GM19467 (cell line): ENCODE measurements around the gene XXYLT1.
"Not testable (repeated sequence)": the region's sequence is repeated elsewhere in the genome, so short reads cannot be mapped to it uniquely, and the experiment has no call there.

Experiments
- ATAC-seq: cut with Tn5 transposase; IDR thresholded peaks from one replicate; pipeline ENCODE4 v1.9.1; 2021; ENCODE audit warnings: mild to moderate bottlenecking, moderate library complexity; ENCODE audit not compliant: unreplicated experiment

XXYLT1 gene, protein sequence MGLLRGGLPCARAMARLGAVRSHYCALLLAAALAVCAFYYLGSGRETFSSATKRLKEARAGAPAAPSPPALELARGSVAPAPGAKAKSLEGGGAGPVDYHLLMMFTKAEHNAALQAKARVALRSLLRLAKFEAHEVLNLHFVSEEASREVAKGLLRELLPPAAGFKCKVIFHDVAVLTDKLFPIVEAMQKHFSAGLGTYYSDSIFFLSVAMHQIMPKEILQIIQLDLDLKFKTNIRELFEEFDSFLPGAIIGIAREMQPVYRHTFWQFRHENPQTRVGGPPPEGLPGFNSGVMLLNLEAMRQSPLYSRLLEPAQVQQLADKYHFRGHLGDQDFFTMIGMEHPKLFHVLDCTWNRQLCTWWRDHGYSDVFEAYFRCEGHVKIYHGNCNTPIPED

GRCh38 chr3:195270817-195271409, at the start of gene XXYLT1:
XXYLT1 (minus strand) TSS chr3:195271159; CDS start chr3:195271058, 101 bp downstream.
- ATAC-seq, result peak; percentile 80

GRCh38 chr3:195319060-195319459, 48.1 kb upstream of the XXYLT1 start:
- no peak for ATAC-seq

DNA sequence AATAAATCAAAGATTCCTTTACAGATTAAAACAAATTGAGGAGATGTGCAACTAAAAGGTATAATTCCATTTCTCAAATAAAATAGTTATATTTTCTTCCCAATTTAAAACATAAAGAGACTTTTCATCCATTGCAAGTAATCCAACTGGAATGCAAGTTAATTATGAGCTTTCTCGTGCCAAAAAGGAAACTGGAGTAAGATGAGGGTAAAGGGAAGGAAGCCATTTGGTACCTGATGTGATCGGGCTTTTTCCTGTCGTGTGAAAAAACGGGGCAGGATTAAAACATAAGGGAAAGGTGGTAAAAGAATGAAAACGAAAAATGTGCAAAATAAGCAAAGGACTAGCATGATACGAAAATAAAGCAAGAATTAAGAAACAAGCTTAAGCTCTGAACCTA, 41.8 kb upstream of the XXYLT1 start:
- ATAC-seq, result no peak

DNA sequence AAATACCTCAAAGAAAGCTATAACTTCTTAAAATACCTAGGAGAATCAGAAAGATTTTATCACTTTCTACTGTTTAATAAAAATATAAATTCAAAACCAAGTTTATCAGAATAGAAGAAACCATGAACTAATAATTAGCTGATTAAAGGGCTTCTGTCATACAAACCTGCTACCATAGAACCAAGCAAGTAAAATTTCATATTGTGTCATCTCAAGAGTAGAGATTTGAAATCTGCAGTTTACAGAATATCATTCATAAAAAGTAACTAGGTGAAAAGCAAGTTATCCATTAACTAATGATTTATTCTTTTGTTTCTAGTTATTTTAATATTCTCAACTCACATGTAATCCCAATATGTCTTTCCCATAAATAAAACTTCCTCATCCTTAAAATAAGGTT, 36.8 kb upstream of the XXYLT1 start:
- ATAC-seq, result no peak

DNA sequence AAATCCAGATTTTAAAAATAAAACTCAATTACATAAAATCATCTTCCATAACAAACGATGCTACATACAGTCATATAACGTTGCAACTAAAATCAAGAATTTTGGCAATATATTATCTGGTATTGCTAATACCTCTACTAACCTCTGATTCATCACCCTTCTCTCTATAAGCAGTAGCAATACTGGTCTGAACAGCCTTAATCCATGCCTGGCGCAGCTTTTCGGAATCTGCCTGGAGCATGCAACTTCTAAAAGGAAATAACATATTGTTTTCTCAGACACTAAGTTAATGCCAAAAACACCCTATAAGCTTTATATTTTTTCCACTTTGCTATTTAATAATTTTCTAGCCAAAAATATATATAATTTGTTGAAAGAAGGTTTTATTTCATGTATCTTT, 35.4 kb upstream of the XXYLT1 start:
- ATAC-seq, result no peak

DNA sequence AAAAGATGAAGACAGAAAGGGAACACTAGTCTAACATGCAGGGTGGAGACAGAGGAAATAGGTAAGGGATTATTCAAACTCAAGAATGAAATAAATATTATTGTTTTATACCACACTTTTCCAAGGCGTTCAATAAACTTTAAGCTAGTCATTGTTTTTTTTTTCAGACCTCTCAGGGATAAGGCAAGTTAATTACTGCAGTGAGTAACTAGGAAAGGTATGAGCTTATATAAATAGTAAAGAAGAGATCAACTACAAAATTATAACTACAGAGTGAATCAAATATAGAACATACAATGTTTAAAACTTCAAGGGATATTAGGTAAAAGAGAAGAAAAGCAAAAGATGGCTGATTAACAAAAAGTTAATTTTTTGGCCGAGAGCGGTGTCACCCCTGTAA, 31.5 kb upstream of the XXYLT1 start:
- no peak for ATAC-seq

DNA sequence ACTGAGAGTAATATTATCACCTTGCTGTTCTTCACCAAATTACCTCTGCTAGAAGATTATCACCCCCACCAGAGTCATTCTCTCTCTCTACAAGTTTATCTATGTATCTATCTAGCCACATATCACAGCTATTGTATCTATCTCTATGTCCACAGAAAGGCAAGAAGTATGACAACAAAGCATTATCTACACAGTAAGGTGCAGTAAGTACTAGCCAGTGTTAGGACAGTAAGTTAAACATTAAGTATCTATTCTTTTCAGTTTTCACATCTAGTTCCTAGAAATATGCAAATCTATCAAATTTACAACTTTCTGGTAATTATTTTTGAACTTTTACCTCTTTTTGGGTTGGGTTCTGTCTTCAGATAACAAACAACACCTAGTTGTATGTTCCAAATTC, 26.5 kb upstream of the XXYLT1 start:
- peak; percentile 53 for ATAC-seq

- no peak for ATAC-seq
Observed at GRCh38 chr3:195296662-195297061, 25.7 kb upstream of the XXYLT1 start.

DNA sequence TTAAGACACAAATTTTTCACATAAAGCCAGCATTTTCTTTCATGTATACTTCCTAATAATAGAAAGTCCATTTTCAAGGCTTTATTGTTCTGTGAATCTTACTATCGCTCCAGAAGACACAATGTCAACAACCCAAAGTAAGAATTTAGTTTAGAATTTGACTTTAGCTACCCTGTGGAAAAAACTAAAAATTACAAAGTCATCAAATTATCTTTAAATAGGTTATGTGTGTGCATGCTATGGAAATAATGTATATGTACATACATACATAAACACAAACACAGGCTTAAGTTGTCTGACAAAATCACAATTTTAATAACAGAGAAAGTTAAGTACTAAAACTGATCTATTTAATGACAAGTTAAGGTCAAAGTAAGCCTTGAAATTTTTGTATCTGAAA, 20.2 kb upstream of the XXYLT1 start:
- ATAC-seq, result no peak

DNA sequence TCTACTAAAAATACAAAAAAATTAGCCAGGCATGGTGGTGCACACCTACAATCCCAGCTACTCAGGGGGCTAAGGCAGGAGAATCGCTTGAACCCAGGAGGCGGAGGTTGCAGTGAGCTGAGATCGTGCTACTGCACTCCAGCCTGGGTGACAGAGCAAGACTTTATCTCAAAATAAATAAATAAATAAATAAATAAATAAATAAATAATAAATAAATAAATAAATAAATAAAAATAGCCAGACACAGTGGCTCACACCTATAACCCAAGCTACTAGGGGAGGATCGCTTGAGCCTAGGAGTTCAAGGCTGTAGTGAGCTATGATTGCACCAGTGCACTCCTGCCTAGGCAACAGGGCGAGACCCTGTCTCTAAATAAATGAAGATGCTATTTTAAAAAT, 19.7 kb upstream of the XXYLT1 start:
- ATAC-seq, result not testable (repeated sequence)

DNA sequence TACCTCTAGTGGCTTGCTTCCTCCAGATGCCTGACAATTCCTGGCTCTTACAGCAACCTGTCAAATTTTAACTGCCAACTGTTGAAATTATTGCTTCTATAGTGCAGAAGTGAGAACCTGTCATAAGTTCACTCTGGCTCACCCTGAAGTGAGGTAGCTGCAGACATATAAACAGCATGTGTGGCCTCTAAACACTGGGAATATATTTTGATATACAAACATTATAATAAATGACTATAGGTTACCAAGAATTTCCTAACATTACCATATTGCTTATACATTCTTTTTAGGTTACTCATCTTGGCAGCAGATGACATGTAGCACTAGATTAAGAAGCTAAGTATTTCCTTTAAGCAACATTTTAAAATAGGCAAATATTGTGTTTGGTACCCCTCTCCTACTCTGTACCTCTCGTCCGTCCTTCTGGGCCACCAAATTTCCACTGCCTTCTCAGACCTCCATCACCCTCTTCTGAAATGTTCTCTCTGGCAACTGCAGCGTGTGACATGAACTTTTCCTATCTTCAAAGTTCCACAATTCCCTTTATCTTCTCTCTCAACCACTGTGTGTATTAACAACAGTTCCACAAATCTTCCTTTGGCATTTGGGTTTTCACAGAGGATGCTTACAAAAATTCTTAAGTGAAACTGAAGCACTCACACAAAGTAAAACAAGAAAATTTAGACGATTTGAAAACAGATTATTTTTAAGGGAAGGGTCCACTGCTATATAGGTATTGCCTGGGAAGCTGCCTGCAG, 15.3 kb upstream of the XXYLT1 start:
- no peak for ATAC-seq

DNA sequence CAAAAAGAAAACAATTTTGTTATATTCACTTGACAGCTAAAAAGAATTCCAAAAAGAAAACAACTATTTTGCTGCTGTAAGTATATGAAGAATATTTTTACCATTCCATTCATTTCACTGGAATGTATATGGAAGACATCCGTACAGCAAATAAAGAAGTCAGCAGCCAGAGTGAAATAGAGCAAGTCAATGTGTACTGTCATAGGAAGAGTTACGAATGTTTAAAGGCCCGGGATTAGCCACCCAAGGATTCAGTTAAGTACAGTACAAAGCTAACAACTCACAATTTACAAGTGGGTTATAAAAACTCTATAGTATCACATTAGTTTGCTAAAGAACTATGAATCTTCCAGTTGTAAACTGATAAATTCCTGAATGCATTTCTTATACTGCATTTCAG, 14.4 kb upstream of the XXYLT1 start:
- no peak for ATAC-seq

DNA sequence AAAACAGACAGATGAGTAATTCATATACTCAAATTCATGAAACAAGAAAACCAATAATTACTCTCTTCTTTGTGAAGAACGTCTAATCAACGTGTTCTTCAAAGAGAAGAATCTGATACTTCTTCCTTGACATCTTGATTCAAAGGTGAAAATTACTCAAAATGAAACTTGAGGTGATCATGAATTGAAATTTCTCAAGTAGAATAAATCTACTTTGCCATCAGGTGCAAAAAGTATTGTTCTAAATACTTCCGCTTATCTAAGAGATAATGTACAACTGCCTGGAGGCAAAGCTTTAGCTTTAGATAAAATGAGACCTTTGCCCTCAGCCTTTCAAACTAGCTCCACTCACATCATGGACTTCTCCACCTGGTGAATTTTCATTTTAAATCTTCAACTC, 13.9 kb upstream of the XXYLT1 start:
- no peak for ATAC-seq

DNA sequence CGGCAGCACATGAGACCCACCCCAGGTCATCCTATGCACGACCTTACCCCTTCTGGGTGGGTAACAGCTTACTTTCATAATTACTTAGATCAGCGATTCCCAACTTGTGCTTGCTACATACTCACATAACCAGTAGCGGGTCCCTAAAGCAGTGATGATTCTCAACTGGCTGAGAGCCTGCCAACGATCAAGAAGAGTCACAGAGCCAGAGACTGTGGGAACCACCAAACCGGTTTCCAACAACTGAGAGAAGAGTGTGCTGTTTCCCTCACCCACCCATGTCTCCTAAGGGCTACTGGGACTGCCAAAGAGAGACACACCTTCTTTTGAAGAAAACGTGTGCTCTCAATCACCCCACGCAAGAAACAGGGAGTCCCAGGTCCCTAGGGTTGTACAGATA, 12.0 kb upstream of the XXYLT1 start:
- no peak for ATAC-seq

DNA sequence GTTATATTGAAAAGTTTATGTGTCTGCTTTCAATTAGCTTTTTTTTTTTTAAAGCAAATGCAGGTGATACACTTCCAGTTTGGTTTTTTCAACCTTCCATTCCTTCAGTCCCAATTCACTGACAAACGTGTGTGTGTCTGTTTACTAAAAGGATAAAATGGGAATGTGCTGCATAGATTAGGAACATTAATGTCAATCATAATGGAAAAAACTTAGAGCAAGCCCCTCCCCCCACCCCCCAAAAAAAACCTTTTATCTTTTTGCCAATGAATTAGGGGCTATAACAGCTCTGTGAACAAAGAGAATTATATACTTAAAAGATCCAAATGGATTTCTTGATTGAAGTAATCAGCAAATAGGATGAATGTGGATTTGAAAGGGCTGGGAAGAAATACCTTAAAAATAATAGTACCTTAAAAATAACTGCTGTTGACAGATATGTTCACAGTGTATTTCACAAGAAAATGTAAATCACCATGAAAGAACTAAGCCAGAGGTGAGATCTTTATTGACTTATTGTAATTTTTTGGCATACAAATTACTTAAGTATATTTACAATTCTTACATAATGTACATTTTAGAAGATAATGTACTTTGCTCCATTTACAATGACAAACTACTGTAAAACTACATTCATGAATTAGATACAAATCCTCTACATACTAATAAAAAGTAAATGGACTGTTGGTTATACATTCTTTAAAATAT, 3.5 kb upstream of the XXYLT1 start:
- no peak for ATAC-seq

- ATAC-seq, result peak; percentile 63
Observed at GRCh38 chr3:195271410-195272243, 668 bp upstream of the XXYLT1 start.

DNA sequence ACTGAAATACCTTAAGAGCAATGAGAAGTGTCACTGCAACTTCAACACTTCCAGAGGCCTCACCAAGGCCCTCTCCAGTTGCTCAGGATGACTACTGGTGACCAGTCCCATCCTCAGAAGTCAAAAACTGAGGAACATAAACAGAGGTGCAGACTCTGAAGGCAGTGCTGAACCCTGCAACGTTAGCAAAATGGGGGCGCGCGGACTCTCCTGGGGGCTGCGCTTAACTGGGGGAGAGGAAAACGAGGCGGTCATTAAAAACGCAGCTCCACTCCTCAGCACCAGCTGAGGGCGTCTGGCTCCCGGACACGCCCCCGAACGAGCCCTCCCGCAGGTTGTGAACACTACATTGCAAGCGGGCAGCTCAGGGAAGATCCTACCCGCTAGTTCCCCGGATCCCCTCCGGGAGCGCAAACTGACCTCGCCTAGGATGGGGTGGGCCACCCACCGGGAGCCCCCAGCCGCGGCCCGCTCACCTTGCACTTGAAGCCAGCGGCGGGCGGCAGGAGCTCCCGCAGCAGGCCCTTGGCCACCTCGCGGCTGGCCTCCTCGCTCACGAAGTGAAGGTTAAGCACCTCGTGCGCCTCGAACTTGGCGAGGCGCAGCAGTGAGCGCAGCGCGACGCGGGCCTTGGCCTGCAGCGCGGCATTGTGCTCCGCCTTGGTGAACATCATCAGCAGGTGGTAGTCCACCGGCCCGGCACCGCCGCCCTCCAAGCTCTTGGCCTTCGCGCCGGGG, 711 bp downstream of the XXYLT1 start:
- peak; percentile 15 for ATAC-seq

DNA sequence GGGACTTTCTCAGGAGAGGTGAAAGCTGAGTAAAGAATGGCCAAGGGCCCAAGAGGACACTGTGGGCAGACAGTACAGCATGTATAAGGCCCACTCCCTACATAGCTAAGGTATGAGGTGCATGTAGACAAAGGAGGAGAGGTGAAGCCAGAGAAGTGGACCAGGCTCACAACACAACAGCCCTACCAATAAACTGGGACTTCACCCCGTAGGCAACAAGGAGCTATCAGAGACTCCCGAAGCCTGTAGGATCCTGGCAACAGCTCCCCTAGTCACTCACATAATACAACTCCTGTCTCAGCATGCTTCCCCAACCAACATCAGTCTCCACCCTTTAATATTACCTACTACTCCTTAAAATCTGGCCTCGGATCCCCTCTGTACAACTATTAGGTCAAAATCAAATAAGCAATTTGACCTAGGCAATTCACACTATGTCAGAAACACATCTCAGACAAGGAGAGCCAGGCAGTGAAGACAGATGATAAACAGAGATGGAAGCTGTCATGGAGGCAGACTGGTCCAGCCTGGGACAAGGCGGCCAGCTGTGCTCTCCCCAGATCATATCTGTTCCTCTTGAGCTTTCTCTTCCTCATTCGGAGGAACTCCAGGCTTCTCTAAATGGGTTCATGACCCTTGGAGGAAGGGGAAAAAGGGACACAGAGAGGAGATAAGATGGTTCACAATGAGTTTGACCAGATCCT, 1.4 kb downstream of the XXYLT1 start:
- no peak for ATAC-seq
